SK-N-SH treated with all-trans-retinoic acid at 6 μM for 48 hours (cell line): ENCODE results near the gene GPHA2.

Source experiments
- CREB5 ChIP-seq: fragments of 250-450 bp; sonication (Bioruptor Pico); IDR thresholded peaks from 2 replicates; pipeline ENCODE4 v1.5.1; 2020; ENCODE audit warnings: low read depth, mild to moderate bottlenecking, moderate library complexity
- PATZ1 ChIP-seq: fragments of 250-450 bp; sonication (Bioruptor Pico); IDR thresholded peaks from 2 replicates; pipeline ENCODE4 v1.8.0; 2020; ENCODE audit warnings: mild to moderate bottlenecking, moderate library complexity, borderline replicate concordance
- TCF4 ChIP-seq: fragments of 250-450 bp; sonication (Bioruptor Pico); IDR thresholded peaks from 2 replicates; pipeline ENCODE4 v1.8.0; 2021; ENCODE audit warnings: mild to moderate bottlenecking, moderate library complexity, borderline replicate concordance
- TSHZ2 ChIP-seq: fragments of 250-450 bp; sonication (Bioruptor Pico); IDR thresholded peaks from 2 replicates; pipeline ENCODE4 v1.5.0; 2020; ENCODE audit warnings: mild to moderate bottlenecking, moderate library complexity
- ZFP30 ChIP-seq: fragments of 450-650 bp; formaldehyde crosslinking; IDR thresholded peaks from 2 replicates; pipeline ENCODE4 v1.5.0; 2022; ENCODE audit warnings: mild to moderate bottlenecking, moderate library complexity

- no peak for TF ChIP-seq ZFP30
- no peak for TF ChIP-seq TCF4 (CRISPR knock-in tag)
- no peak for TF ChIP-seq CREB5 (CRISPR knock-in tag)
- TF ChIP-seq TSHZ2 (CRISPR knock-in tag): no peak
- no peak for TF ChIP-seq PATZ1 (CRISPR knock-in tag)
Measured at GRCh38 chr11:64970731-64971151, 35.0 kb upstream of the GPHA2 start.
